ENCODE data around the gene IDH2. TPM values are rescaled to one million over a fixed set of nuclear protein-coding genes. Genes with fewer than 3 reads are reported as not detected.

The IDH2 gene
- total RNA-seq, 4 donors from 2014 or later, result 29.4 to 49.6 (median 33.5) TPM

- Histone ChIP-seq H3K4me1 (peaks cover 0 to 18% of the 10 kb centered on the region in 2 donors), H3K36me3 (no peaks in the 10 kb centered on the region), H3K27me3 (no peaks in the 10 kb centered on the region), H3K9me3 (no peaks in the 10 kb centered on the region), H3K27ac (no peak overlapping the region), H3K4me3 (replicated peaks in 1 of 3) (no peak overlapping the region)
- WGBS, 2 donors, result 60 to 71% methylated on average over 7 of the region's 7 CpGs
- DNase-seq, result no peak
- TF ChIP-seq POLR2A (IDR thresholded peaks at IDR 0.05) (no peak), CTCF (IDR thresholded peaks at IDR 0.05) (no peak)
- intact Hi-C loops (cut with DNase I), result no loop called here
Measured at GRCh38 chr15:90055182-90055581, 47.1 kb downstream of the IDH2 start.

GRCh38 chr15:90054618-90055097 is 47.6 kb downstream of the IDH2 start:
- Histone ChIP-seq H3K36me3 (no peaks in the 10 kb centered on the region), H3K4me1 (peaks cover 0 to 16% of the 10 kb centered on the region in 2 donors), H3K27me3 (no peaks in the 10 kb centered on the region), H3K4me3 (replicated peaks in 1 of 3) (no peak overlapping the region), H3K9me3 (no peaks in the 10 kb centered on the region), H3K27ac (peak overlapping the region in 1 of 3 donors; percentile 43)
- TF ChIP-seq POLR2A (IDR thresholded peaks at IDR 0.05) (no peak), CTCF (IDR thresholded peaks at IDR 0.05) (no peak)
- 52 to 55% methylated on average over 7 of the region's 7 CpGs for WGBS, 2 donors
- intact Hi-C loops (cut with DNase I), result no loop called here
- DNase-seq, result no peak

GRCh38 chr15:90053685-90054466 is 48.4 kb downstream of the IDH2 start:
- H3K27me3 ChIP-seq, result no peaks in the 10 kb centered on the region
- H3K9me3 ChIP-seq, result no peaks in the 10 kb centered on the region
- no peaks in the 10 kb centered on the region for H3K36me3 ChIP-seq
- peaks cover 0 to 8% of the 10 kb centered on the region in 2 donors for H3K4me1 ChIP-seq
- no peak overlapping the region for H3K4me3 ChIP-seq (replicated peaks in 1 of 3)
- peak overlapping the region in 1 of 3 donors; percentile 43 for H3K27ac ChIP-seq
- DNase-seq, result no peak
- 82 to 89% methylated on average over 14 of the region's 14 CpGs for WGBS, 2 donors
- TF ChIP-seq POLR2A (IDR thresholded peaks at IDR 0.05), result no peak
- no peak for TF ChIP-seq CTCF (IDR thresholded peaks at IDR 0.05)
- intact Hi-C loops (cut with DNase I), result no loop called here

- WGBS, 2 donors, result 77 to 82% methylated on average over 5 of the region's 5 CpGs
- no peak overlapping the region for H3K27ac ChIP-seq
- intact Hi-C loops (cut with DNase I), result no loop called here
Measured at GRCh38 chr15:90051874-90052273, 50.4 kb downstream of the IDH2 start.

More at GRCh38 chr15:90051874-90052273, 50.4 kb downstream of the IDH2 start:
- H3K27me3 ChIP-seq, result no peaks in the 10 kb centered on the region
- H3K9me3 ChIP-seq, result no peaks in the 10 kb centered on the region
- H3K36me3 ChIP-seq, result no peaks in the 10 kb centered on the region
- no peak overlapping the region for H3K4me3 ChIP-seq (replicated peaks in 1 of 3)
- DNase-seq, result no peak
- no peak for TF ChIP-seq CTCF (IDR thresholded peaks at IDR 0.05)
- H3K4me1 ChIP-seq, result peaks cover 14 to 28% of the 10 kb centered on the region in 2 donors
